GM18861 (cell line): ENCODE measurements around the gene SFRP5.

Source experiments
- ATAC-seq: cut with Tn5 transposase; IDR thresholded peaks from one replicate; pipeline ENCODE4 v1.9.1; 2021; ENCODE audit not compliant: unreplicated experiment

SFRP5 gene

GRCh38 chr10:97766996-97767924, 4.5 kb downstream of the SFRP5 start:
- ATAC-seq, result no peak

- no peak for ATAC-seq
Measured at GRCh38 chr10:97766106-97766810, 5.5 kb downstream of the SFRP5 start.

- ATAC-seq, result no peak
Measured at GRCh38 chr10:97765201-97765600, 6.6 kb downstream of the SFRP5 start.

- no peak for ATAC-seq
Measured at GRCh38 chr10:97764519-97764931, 7.3 kb downstream of the SFRP5 start.

- ATAC-seq, result no peak
Measured at GRCh38 chr10:97763947-97764346, 7.9 kb downstream of the SFRP5 start.

GRCh38 chr10:97763411-97763810, 8.4 kb downstream of the SFRP5 start:
- ATAC-seq, result no peak

- no peak for ATAC-seq
Measured at GRCh38 chr10:97762816-97763215, 9.0 kb downstream of the SFRP5 start.

- no peak for ATAC-seq
Measured at GRCh38 chr10:97762056-97762455, 9.7 kb downstream of the SFRP5 start.

- ATAC-seq, result no peak
Measured at GRCh38 chr10:97761331-97761865, 10.4 kb downstream of the SFRP5 start.

GRCh38 chr10:97760461-97761257, 11.1 kb downstream of the SFRP5 start:
- ATAC-seq, result no peak

GRCh38 chr10:97759946-97760345, 11.9 kb downstream of the SFRP5 start:
- ATAC-seq, result no peak

GRCh38 chr10:97759158-97759887, 12.5 kb downstream of the SFRP5 start:
- ATAC-seq, result no peak

- no peak for ATAC-seq
Measured at GRCh38 chr10:97757471-97757870, 14.3 kb downstream of the SFRP5 start.

GRCh38 chr10:97755718-97756117, 16.1 kb downstream of the SFRP5 start:
- ATAC-seq, result no peak

- ATAC-seq, result no peak
Measured at GRCh38 chr10:97754726-97755125, 17.1 kb downstream of the SFRP5 start.

GRCh38 chr10:97752956-97753355, 18.8 kb downstream of the SFRP5 start:
- no peak for ATAC-seq

GRCh38 chr10:97748116-97748515, 23.7 kb downstream of the SFRP5 start:
- no peak for ATAC-seq

- no peak for ATAC-seq
Measured at GRCh38 chr10:97747573-97747972, 24.2 kb downstream of the SFRP5 start.

GRCh38 chr10:97744405-97745035, 27.3 kb downstream of the SFRP5 start:
- ATAC-seq, result no peak
